T-helper 2 cell treated with Interferon-gamma antibody and Interleukin-4, amounts not matched to agents 5 μg/mL and 100 μg/mL, for 36 hours (primary cell): Measurements from ENCODE around the gene ZMAT1.
"Not testable (repeated sequence)": the region's sequence is repeated elsewhere in the genome, so short reads cannot be mapped to it uniquely, and the experiment has no call there.

Experiments used
- DNase-seq: peaks from one replicate; pipeline ENCODE4 v3.0.0; 2021; ENCODE audit warnings: low spot score
- H3K27ac Mint-ChIP-seq: one replicate; pipeline ENCODE4 v1.8.0; 2021; ENCODE audit warnings: mild to moderate bottlenecking, mixed read lengths
- H3K27me3 Mint-ChIP-seq: one replicate; pipeline ENCODE4 v1.8.0; 2021; ENCODE audit warnings: low read depth, mixed read lengths
- H3K36me3 Mint-ChIP-seq: one replicate; pipeline ENCODE4 v1.8.0; 2021; ENCODE audit warnings: low read depth, mixed read lengths
- H3K4me1 Mint-ChIP-seq: one replicate; pipeline ENCODE4 v1.8.0; 2021; ENCODE audit warnings: low read depth, mixed read lengths
- H3K4me3 Mint-ChIP-seq: one replicate; pipeline ENCODE4 v1.8.0; 2022; ENCODE audit warnings: mild to moderate bottlenecking, moderate library complexity, mixed read lengths
- H3K9me3 Mint-ChIP-seq: one replicate; pipeline ENCODE4 v1.8.0; 2021; ENCODE audit warnings: mixed read lengths

The ZMAT1 gene

GRCh38 chrX:101931488-101932248, at the start of gene ZMAT1:
ZMAT1 (minus strand) TSS chrX:101932027; CDS start chrX:101932008, 19 bp downstream.
- DNase-seq: peak; percentile 80
- Mint-ChIP-seq H3K4me3 (peak within 1 kb of the TSS; percentile 85), H3K36me3 (peaks cover 3% of the 10 kb centered on the region), H3K27me3 (no peaks in the 10 kb centered on the region), H3K9me3 (peaks cover 8% of the 10 kb centered on the region), H3K27ac (peak within 1 kb of the TSS; percentile 91), H3K4me1 (peaks cover 8% of the 10 kb centered on the region)

- H3K36me3 Mint-ChIP-seq: no peaks in the 10 kb centered on the region
- peaks cover 4% of the 10 kb centered on the region for H3K9me3 Mint-ChIP-seq
- no peak for DNase-seq
- no peaks in the 10 kb centered on the region for H3K27me3 Mint-ChIP-seq
- H3K4me1 Mint-ChIP-seq: no peaks in the 10 kb centered on the region
- H3K27ac Mint-ChIP-seq: no peak overlapping the region
- no peak overlapping the region for H3K4me3 Mint-ChIP-seq
Measured at GRCh38 chrX:101977106-101977505, 45.3 kb upstream of the ZMAT1 start.

- Mint-ChIP-seq H3K4me1 (no peaks in the 10 kb centered on the region), H3K36me3 (no peaks in the 10 kb centered on the region), H3K27ac (no peak overlapping the region), H3K9me3 (peaks cover 4% of the 10 kb centered on the region), H3K27me3 (no peaks in the 10 kb centered on the region), H3K4me3 (no peak overlapping the region)
- DNase-seq: no peak
Measured at GRCh38 chrX:101973066-101973465, 41.2 kb upstream of the ZMAT1 start.

- H3K27ac Mint-ChIP-seq, H3K27me3 Mint-ChIP-seq, DNase-seq, H3K36me3 Mint-ChIP-seq, H3K9me3 Mint-ChIP-seq, H3K4me1 Mint-ChIP-seq, H3K4me3 Mint-ChIP-seq: not testable (repeated sequence)
Measured at GRCh38 chrX:101964923-101965539, 33.2 kb upstream of the ZMAT1 start.

GRCh38 chrX:101958139-101958538, 26.3 kb upstream of the ZMAT1 start:
- Mint-ChIP-seq H3K9me3 (no peaks in the 10 kb centered on the region), H3K36me3 (no peaks in the 10 kb centered on the region), H3K27me3 (no peaks in the 10 kb centered on the region), H3K4me1 (no peaks in the 10 kb centered on the region), H3K4me3 (no peak overlapping the region), H3K27ac (no peak overlapping the region)
- DNase-seq: no peak

- no peak for DNase-seq
- Mint-ChIP-seq H3K27me3 (no peaks in the 10 kb centered on the region), H3K9me3 (peaks cover 6% of the 10 kb centered on the region), H3K27ac (no peak overlapping the region), H3K4me1 (no peaks in the 10 kb centered on the region), H3K4me3 (no peak overlapping the region), H3K36me3 (no peaks in the 10 kb centered on the region)
Measured at GRCh38 chrX:101957174-101957573, 25.3 kb upstream of the ZMAT1 start.

DNA sequence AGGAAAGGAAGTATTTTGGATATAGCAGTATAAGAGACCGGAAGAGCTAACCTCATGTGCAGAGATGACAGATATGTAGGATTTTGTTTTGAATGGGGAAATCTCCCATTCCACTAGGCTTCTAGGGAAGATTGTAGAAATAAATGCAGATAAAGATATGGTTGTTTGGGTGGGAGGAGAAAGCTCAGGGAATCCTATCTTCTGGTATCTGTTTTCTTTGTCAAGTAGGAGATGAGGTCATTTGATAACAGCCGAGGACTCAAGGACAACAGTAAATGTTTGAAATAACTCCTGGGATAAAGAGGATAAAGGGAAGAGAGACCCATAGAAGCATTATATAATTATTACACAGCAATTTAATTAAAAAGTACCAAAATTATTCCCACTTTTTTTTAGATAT, 24.7 kb upstream of the ZMAT1 start:
- H3K4me3 Mint-ChIP-seq: no peak overlapping the region
- no peaks in the 10 kb centered on the region for H3K4me1 Mint-ChIP-seq
- H3K27me3 Mint-ChIP-seq: no peaks in the 10 kb centered on the region
- H3K36me3 Mint-ChIP-seq: no peaks in the 10 kb centered on the region
- no peak overlapping the region for H3K27ac Mint-ChIP-seq
- DNase-seq: no peak
- peaks cover 6% of the 10 kb centered on the region for H3K9me3 Mint-ChIP-seq

- H3K4me1 Mint-ChIP-seq: no peaks in the 10 kb centered on the region
- no peaks in the 10 kb centered on the region for H3K36me3 Mint-ChIP-seq
- H3K4me3 Mint-ChIP-seq: no peak overlapping the region
- no peaks in the 10 kb centered on the region for H3K27me3 Mint-ChIP-seq
- H3K9me3 Mint-ChIP-seq: peaks cover 9% of the 10 kb centered on the region
- no peak for DNase-seq
- no peak overlapping the region for H3K27ac Mint-ChIP-seq
Measured at GRCh38 chrX:101950581-101950980, 18.8 kb upstream of the ZMAT1 start.

- H3K27me3 Mint-ChIP-seq: no peaks in the 10 kb centered on the region
- H3K27ac Mint-ChIP-seq: peak overlapping the region; percentile 91
- H3K4me1 Mint-ChIP-seq: peaks cover 8% of the 10 kb centered on the region
- H3K4me3 Mint-ChIP-seq: peak overlapping the region; percentile 85
- peaks cover 8% of the 10 kb centered on the region for H3K9me3 Mint-ChIP-seq
- DNase-seq: no peak
- H3K36me3 Mint-ChIP-seq: peaks cover 3% of the 10 kb centered on the region
Measured at GRCh38 chrX:101932249-101932570, 383 bp upstream of the ZMAT1 start.

- Mint-ChIP-seq H3K4me3 (peak overlapping the region; percentile 79), H3K27me3 (no peaks in the 10 kb centered on the region), H3K36me3 (peaks cover 3% of the 10 kb centered on the region), H3K27ac (peak overlapping the region; percentile 81), H3K4me1 (peaks cover 8% of the 10 kb centered on the region), H3K9me3 (peaks cover 8% of the 10 kb centered on the region)
- no peak for DNase-seq
Measured at GRCh38 chrX:101931136-101931487, 715 bp downstream of the ZMAT1 start.

GRCh38 chrX:101925733-101926132, 6.1 kb downstream of the ZMAT1 start:
- no peaks in the 10 kb centered on the region for H3K27me3 Mint-ChIP-seq
- DNase-seq: no peak
- no peaks in the 10 kb centered on the region for H3K9me3 Mint-ChIP-seq
- no peaks in the 10 kb centered on the region for H3K4me1 Mint-ChIP-seq
- H3K36me3 Mint-ChIP-seq: no peaks in the 10 kb centered on the region
- no peak overlapping the region for H3K4me3 Mint-ChIP-seq
- H3K27ac Mint-ChIP-seq: no peak overlapping the region

- Mint-ChIP-seq H3K27ac (no peak overlapping the region), H3K4me3 (no peak overlapping the region), H3K4me1 (no peaks in the 10 kb centered on the region), H3K9me3 (peaks cover 3% of the 10 kb centered on the region), H3K36me3 (no peaks in the 10 kb centered on the region), H3K27me3 (no peaks in the 10 kb centered on the region)
- DNase-seq: no peak
Measured at GRCh38 chrX:101918751-101919150, 13.1 kb downstream of the ZMAT1 start.

DNA sequence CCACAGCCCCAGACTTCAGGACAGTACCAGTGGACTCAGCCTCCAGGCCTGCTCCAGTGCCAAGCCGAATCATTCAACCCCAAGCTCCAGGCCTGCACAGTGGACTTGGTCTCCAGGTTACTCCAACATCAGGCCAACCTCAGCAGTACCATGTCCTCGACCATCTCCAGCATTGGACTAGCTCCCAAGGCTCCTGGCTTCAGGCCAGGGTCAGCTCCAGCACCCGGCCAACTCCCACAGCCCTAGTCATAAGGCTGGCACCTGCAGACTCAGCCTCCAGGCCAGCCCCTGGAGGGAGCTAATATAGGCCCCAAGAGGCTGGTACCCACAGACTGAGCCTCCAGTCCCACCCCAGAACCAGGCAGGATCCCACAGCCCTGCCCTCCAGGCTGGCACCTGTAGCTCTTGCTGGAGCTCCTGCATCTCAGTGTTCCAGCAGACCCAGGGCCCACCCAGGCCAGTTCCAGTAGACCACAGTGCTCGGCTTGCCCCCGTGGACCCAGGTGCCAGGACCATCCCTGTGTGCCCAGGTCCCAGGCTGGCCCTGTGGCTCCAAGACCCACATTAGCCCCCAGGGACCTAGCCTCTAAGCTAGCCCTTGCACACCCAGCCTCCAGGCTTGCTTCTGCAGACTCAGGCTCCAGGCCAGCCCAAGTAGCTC, 25.6 kb downstream of the ZMAT1 start:
- H3K4me3 Mint-ChIP-seq: no peak overlapping the region
- no peaks in the 10 kb centered on the region for H3K27me3 Mint-ChIP-seq
- no peak for DNase-seq
- peaks cover 11% of the 10 kb centered on the region for H3K9me3 Mint-ChIP-seq
- H3K4me1 Mint-ChIP-seq: no peaks in the 10 kb centered on the region
- no peaks in the 10 kb centered on the region for H3K36me3 Mint-ChIP-seq
- H3K27ac Mint-ChIP-seq: no peak overlapping the region

DNA sequence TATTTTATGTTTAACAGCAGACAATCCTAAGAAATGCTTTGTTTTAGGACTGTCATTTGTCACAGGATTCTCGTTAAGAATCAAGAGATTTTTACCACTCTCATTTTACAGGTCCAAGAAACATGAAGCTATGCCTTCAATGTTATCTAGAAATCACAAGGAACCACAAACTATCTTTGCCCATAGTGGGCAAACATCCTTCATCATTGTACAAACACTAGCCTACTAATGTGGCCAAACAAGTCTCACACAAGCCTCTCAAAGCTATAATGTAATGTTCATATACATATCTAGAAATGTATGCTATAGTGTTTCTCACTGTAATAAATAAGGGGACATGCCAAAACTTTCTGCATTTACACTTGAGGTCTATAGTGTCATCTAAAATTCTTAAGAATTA, 26.8 kb downstream of the ZMAT1 start:
- Mint-ChIP-seq H3K4me1 (no peaks in the 10 kb centered on the region), H3K4me3 (no peak overlapping the region), H3K27me3 (no peaks in the 10 kb centered on the region), H3K9me3 (no peaks in the 10 kb centered on the region), H3K27ac (no peak overlapping the region), H3K36me3 (no peaks in the 10 kb centered on the region)
- DNase-seq: no peak
